OCI-LY1 (cell line): Measurements from ENCODE around the gene FMN1.

Source experiments
- H2AFZ ChIP-seq: fragments of 200-600 bp; sonication (generic), shearing (Covaris generic); 2 replicates; pipeline ENCODE4 v1.6.0; 2014; ENCODE audit warnings: antibody characterized with exemption, mild to moderate bottlenecking, low read length
- H3F3A ChIP-seq: fragments of 200-600 bp; sonication (generic), shearing (Covaris generic); 2 replicates; pipeline ENCODE4 v1.6.0; 2014; ENCODE audit warnings: mild to moderate bottlenecking, antibody characterized with exemption, low read length, moderate library complexity; ENCODE audit not compliant: insufficient read depth
- H3K27ac ChIP-seq: fragments of 200-600 bp; sonication (generic); 2 replicates; pipeline ENCODE4 v1.5.1; 2014; ENCODE audit warnings: low read length, mixed run types, mild to moderate bottlenecking, low read depth; ENCODE audit not compliant: poor library complexity, severe bottlenecking
- H3K27me3 ChIP-seq: fragments of 200-600 bp; sonication (generic); 2 replicates; pipeline ENCODE4 v1.6.0; 2014; ENCODE audit warnings: antibody characterized with exemption, mild to moderate bottlenecking, low read length, moderate library complexity; ENCODE audit not compliant: insufficient read depth
- H3K36me3 ChIP-seq: fragments of 200-600 bp; sonication (generic); 2 replicates; pipeline ENCODE4 v1.6.1; 2014; ENCODE audit warnings: mild to moderate bottlenecking, antibody characterized with exemption, low read length, moderate library complexity, mixed read lengths; ENCODE audit not compliant: insufficient read depth
- H3K4me1 ChIP-seq: fragments of 200-600 bp; sonication (generic); 2 replicates; pipeline ENCODE4 v1.5.1; 2014; ENCODE audit warnings: mild to moderate bottlenecking, low read length, moderate library complexity; ENCODE audit not compliant: insufficient read depth, severe bottlenecking
- H3K4me2 ChIP-seq: fragments of 200-600 bp; sonication (generic), shearing (Covaris generic); 2 replicates; pipeline ENCODE4 v1.6.1; 2014; ENCODE audit warnings: low read length
- H3K4me3 ChIP-seq: fragments of 200-600 bp; sonication (generic); 2 replicates; pipeline ENCODE4 v1.5.1; 2014; ENCODE audit warnings: low read length, low read depth, mild to moderate bottlenecking, mixed read lengths; ENCODE audit not compliant: poor library complexity, severe bottlenecking
- H3K79me2 ChIP-seq: fragments of 200-600 bp; shearing (Covaris generic); 2 replicates; pipeline ENCODE4 v1.6.1; 2016; ENCODE audit warnings: mixed run types, low read length, mixed read lengths; ENCODE audit not compliant: insufficient read depth
- H3K9ac ChIP-seq: fragments of 200-600 bp; sonication (generic), shearing (Covaris generic); 2 replicates; pipeline ENCODE4 v1.6.1; 2014; ENCODE audit warnings: mild to moderate bottlenecking, low read length, mixed read lengths
- H3K9me2 ChIP-seq: fragments of 200-600 bp; sonication (generic), shearing (Covaris generic); 2 replicates; pipeline ENCODE4 v1.6.1; 2014; ENCODE audit warnings: low read depth, mild to moderate bottlenecking, low read length, mixed read lengths
- H3K9me3 ChIP-seq: fragments of 200-600 bp; shearing (Covaris generic); 2 replicates; pipeline ENCODE4 v1.6.1; 2014; ENCODE audit warnings: low read length, mixed read lengths
- H4K20me1 ChIP-seq: fragments of 200-600 bp; sonication (generic), shearing (Covaris generic); 2 replicates; pipeline ENCODE4 v1.6.0; 2016; ENCODE audit warnings: mild to moderate bottlenecking, low read length; ENCODE audit not compliant: insufficient read depth
- EZH2 ChIP-seq: fragments of 200-600 bp; sonication (generic), shearing (Covaris generic); IDR thresholded peaks from 2 replicates; pipeline ENCODE4 v1.8.0; 2017; ENCODE audit warnings: borderline replicate concordance, mixed run types, mild to moderate bottlenecking, antibody characterized with exemption, low read length, moderate library complexity, mixed read lengths
- TF ChIP-seq, protein P1 (sequence below): fragments of 200-600 bp; sonication (generic), shearing (Covaris generic); IDR thresholded peaks from 2 replicates; pipeline ENCODE4 v1.5.1; 2017; ENCODE audit warnings: mild to moderate bottlenecking, antibody characterized with exemption, low read length, moderate library complexity, mixed read lengths

FMN1 gene

DNA sequence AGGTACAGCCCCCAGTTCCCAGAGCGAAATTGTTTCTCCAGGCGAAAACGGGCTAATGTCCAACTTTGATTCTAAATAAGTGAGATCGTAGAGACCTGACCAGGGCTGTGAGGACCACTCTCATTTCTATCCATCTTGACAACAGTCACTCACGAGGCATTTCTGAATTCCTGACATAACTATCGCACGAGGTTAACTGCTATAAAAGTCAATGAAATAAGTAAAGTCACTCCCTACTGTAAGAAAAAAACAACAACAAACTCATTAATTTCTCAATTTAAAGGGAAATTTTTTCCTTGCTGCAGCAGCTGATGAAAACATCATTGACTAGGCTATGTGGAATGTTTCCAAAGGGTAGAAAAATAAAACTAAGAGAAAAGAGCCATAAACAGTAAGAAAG is 407.6 kb downstream of the FMN1 start:
- H3K9me3 ChIP-seq = no peaks in the 10 kb centered on the region
- H3K9me2 ChIP-seq = no peaks in the 10 kb centered on the region
- H3K36me3 ChIP-seq = no peaks in the 10 kb centered on the region
- H3K4me3 ChIP-seq = no peak overlapping the region
- H3K79me2 ChIP-seq = no peaks in the 10 kb centered on the region
- no peaks in the 10 kb centered on the region for H3K4me1 ChIP-seq
- no peak overlapping the region for H3K4me2 ChIP-seq
- TF ChIP-seq, protein P1, sequence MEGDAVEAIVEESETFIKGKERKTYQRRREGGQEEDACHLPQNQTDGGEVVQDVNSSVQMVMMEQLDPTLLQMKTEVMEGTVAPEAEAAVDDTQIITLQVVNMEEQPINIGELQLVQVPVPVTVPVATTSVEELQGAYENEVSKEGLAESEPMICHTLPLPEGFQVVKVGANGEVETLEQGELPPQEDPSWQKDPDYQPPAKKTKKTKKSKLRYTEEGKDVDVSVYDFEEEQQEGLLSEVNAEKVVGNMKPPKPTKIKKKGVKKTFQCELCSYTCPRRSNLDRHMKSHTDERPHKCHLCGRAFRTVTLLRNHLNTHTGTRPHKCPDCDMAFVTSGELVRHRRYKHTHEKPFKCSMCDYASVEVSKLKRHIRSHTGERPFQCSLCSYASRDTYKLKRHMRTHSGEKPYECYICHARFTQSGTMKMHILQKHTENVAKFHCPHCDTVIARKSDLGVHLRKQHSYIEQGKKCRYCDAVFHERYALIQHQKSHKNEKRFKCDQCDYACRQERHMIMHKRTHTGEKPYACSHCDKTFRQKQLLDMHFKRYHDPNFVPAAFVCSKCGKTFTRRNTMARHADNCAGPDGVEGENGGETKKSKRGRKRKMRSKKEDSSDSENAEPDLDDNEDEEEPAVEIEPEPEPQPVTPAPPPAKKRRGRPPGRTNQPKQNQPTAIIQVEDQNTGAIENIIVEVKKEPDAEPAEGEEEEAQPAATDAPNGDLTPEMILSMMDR = no peak
- no peak for TF ChIP-seq EZH2
- H4K20me1 ChIP-seq = no peaks in the 10 kb centered on the region
- no peak overlapping the region for H3K27ac ChIP-seq
- H3F3A ChIP-seq = no peaks in the 10 kb centered on the region
- 0 out of 2 replicates have a peak, but pooled peaks cover 3% of the 10 kb centered on the region for H3K27me3 ChIP-seq
- H2AFZ ChIP-seq = no peak overlapping the region
- no peak overlapping the region for H3K9ac ChIP-seq

DNA sequence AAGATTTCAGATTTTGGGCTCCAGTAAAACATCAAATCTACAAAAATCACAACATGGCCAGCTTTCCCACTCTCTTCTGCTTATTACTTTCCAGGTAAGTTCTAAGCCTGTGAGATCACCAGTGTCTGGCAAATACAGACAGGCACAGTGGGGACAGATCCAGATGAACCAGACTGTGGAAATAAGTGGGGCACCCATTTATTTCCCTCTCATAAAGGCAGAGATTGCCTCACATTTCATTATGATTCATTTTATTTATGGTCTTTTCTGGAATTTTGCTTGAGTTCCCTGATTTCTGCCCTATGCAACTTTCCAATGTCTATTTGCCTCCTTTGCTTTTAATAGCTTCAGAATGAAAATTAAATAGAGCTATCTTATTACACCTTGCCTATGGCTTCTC is 409.9 kb downstream of the FMN1 start:
- no peaks in the 10 kb centered on the region for H3K4me1 ChIP-seq
- H3K9ac ChIP-seq = no peak overlapping the region
- no peak overlapping the region for H3K4me2 ChIP-seq
- no peaks in the 10 kb centered on the region for H3K9me3 ChIP-seq
- no peaks in the 10 kb centered on the region for H3K9me2 ChIP-seq
- H3K36me3 ChIP-seq = no peaks in the 10 kb centered on the region
- H3K4me3 ChIP-seq = no peak overlapping the region
- H4K20me1 ChIP-seq = no peaks in the 10 kb centered on the region
- H3K79me2 ChIP-seq = no peaks in the 10 kb centered on the region
- H3K27ac ChIP-seq = no peak overlapping the region
- no peak overlapping the region for H2AFZ ChIP-seq
- no peaks in the 10 kb centered on the region for H3F3A ChIP-seq
- TF ChIP-seq, protein P1 = no peak
- no peak for TF ChIP-seq EZH2
- H3K27me3 ChIP-seq = 0 out of 2 replicates have a peak, but pooled peaks cover 3% of the 10 kb centered on the region

DNA sequence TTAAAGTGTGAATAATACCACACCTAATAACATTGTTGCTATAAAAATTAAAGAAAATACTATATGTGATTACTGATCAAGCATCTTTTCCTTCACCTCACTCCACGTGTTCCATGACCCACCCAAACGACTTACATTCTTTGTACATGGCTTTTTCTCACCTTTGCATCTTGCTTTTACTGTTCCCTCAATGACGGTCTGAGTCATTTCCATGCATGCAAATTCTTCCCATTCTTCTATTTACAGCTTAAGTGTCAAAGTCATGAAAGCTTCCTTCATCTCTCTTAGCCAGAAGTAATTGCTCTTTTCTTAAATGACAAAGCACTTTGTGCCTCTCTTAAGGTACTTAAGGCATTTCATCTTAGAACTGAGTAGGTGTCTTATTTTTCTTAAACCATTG is 412.7 kb downstream of the FMN1 start:
- Histone ChIP-seq H4K20me1 (no peaks in the 10 kb centered on the region), H3F3A (no peaks in the 10 kb centered on the region), H3K36me3 (no peaks in the 10 kb centered on the region), H3K79me2 (no peaks in the 10 kb centered on the region), H3K27me3 (0 out of 2 replicates have a peak, but pooled peaks cover under 1% of the 10 kb centered on the region), H3K9me3 (peaks cover 3% of the 10 kb centered on the region; the same call in 1 of the 2 replicates), H2AFZ (no peak overlapping the region), H3K4me3 (no peak overlapping the region), H3K9me2 (no peaks in the 10 kb centered on the region), H3K4me1 (no peaks in the 10 kb centered on the region), H3K9ac (no peak overlapping the region), H3K4me2 (no peak overlapping the region), H3K27ac (no peak overlapping the region)
- TF ChIP-seq, protein P1 = no peak
- no peak for TF ChIP-seq EZH2
